Thoracic aorta (tissue), 2 donors: ENCODE results near the gene CTCF. TPM values are rescaled to one million over a fixed set of nuclear protein-coding genes. Genes with fewer than 3 reads are reported as not detected.

ENCODE experiments used
- ATAC-seq: fragments of 150-250 bp; one replicate; pipeline ENCODE4 v1.8.0; 2017; ENCODE audit warnings: low read depth; ENCODE audit not compliant: insufficient number of reproducible peaks, low FRiP score
- DNase-seq: peaks from one replicate; pipeline ENCODE4 v3.0.0-alpha.2; 2020; ENCODE audit warnings: low spot score
- H3K27ac ChIP-seq, 2 donors: fragments of 200-600 bp; sonication (generic); 1 replicate in 1 of 2; 2 replicates in 1 of 2; pipeline ENCODE4 v1.5.1; 2016; ENCODE audit warnings: mild to moderate bottlenecking in 2 of 2, moderate library complexity in 2 of 2
- H3K27me3 ChIP-seq: fragments of 200-600 bp; sonication (generic); replicated peaks from 2 replicates; pipeline ENCODE4 v1.6.0; 2016; ENCODE audit warnings: mild to moderate bottlenecking; ENCODE audit not compliant: insufficient read depth
- H3K36me3 ChIP-seq: fragments of 200-600 bp; sonication (generic); one replicate; pipeline ENCODE4 v1.5.1; 2016
- H3K4me1 ChIP-seq, 2 donors: fragments of 200-600 bp; sonication (generic); 1 replicate in 1 of 2; 2 replicates in 1 of 2; pipeline versions ENCODE4 v1.5.1 to v1.6.0; 2016; ENCODE audit warnings: low read depth in 2 of 2, mild to moderate bottlenecking in 1 of 2; ENCODE audit not compliant: control insufficient read depth in 1 of 2
- H3K4me3 ChIP-seq: fragments of 200-600 bp; sonication (generic); 2 replicates; pipeline ENCODE4 v1.5.1; 2016; ENCODE audit warnings: mild to moderate bottlenecking
- H3K9me3 ChIP-seq: fragments of 200-600 bp; sonication (generic); 2 replicates; pipeline ENCODE4 v1.5.1; 2016
- total RNA-seq, 2 donors: library from RNA; depleted of rRNA; stranded (reverse); fragments of >200 nt; gene quantifications; one replicate each; pipeline versions ENCODE4 v1.1.0 to v1.2.3, GENCODE V29; 2016
- TF ChIP-seq, protein P1 (sequence below): fragments of 200-600 bp; sonication (generic); IDR thresholded peaks from one replicate; pipeline ENCODE4 v1.5.1; 2019; ENCODE audit warnings: antibody characterized with exemption

Gene CTCF
- total RNA-seq, 2 donors from 2014 or later = 23.0 to 26.7 TPM

DNA sequence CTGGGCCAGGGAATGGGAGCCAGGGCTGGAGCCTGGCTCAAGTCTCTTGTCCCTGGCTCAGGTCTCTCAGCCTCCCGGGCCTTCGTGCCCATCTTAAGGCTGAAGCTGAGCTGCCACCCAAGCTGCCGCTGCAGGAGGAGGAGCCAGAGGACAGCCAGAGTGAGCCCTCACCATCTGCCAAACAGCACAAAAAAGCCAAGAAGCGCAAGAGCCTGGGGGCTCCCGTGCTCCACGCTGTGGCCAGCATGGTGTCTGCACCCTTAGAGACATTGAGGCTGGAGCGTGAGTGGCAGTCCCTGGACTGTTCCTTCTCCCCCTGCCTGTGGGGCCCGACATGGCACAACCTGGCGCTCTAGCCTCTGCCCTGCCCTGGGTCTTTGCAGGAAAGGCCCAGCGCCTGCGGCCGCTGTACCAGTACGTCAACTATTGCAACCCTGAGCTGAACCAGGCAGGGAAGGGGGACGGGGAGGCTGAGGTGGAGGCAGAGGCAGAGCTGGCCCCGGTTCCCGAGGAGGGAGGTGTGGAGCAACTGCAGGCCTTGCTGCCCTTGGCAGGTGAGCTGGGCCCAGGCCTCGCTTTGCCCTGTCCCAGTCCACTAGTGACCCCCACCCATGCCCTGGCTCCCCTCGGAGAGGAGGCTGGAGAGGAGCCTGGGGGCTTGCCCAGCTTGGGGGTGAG, 105.6 kb downstream of the CTCF start:
- H3K9me3 ChIP-seq = no peaks in the 10 kb centered on the region
- DNase-seq = peak; percentile 54
- peaks cover 14 to 24% of the 10 kb centered on the region in 2 donors for H3K4me1 ChIP-seq
- TF ChIP-seq, protein P1, sequence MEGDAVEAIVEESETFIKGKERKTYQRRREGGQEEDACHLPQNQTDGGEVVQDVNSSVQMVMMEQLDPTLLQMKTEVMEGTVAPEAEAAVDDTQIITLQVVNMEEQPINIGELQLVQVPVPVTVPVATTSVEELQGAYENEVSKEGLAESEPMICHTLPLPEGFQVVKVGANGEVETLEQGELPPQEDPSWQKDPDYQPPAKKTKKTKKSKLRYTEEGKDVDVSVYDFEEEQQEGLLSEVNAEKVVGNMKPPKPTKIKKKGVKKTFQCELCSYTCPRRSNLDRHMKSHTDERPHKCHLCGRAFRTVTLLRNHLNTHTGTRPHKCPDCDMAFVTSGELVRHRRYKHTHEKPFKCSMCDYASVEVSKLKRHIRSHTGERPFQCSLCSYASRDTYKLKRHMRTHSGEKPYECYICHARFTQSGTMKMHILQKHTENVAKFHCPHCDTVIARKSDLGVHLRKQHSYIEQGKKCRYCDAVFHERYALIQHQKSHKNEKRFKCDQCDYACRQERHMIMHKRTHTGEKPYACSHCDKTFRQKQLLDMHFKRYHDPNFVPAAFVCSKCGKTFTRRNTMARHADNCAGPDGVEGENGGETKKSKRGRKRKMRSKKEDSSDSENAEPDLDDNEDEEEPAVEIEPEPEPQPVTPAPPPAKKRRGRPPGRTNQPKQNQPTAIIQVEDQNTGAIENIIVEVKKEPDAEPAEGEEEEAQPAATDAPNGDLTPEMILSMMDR = peak; percentile 92
- peak; percentile 73 for ATAC-seq
- H3K36me3 ChIP-seq = no peaks in the 10 kb centered on the region
- H3K27me3 ChIP-seq = no peaks in the 10 kb centered on the region
- H3K27ac ChIP-seq = peak overlapping the region; percentile 81 to 90
- peak overlapping the region; percentile 92 for H3K4me3 ChIP-seq

DNA sequence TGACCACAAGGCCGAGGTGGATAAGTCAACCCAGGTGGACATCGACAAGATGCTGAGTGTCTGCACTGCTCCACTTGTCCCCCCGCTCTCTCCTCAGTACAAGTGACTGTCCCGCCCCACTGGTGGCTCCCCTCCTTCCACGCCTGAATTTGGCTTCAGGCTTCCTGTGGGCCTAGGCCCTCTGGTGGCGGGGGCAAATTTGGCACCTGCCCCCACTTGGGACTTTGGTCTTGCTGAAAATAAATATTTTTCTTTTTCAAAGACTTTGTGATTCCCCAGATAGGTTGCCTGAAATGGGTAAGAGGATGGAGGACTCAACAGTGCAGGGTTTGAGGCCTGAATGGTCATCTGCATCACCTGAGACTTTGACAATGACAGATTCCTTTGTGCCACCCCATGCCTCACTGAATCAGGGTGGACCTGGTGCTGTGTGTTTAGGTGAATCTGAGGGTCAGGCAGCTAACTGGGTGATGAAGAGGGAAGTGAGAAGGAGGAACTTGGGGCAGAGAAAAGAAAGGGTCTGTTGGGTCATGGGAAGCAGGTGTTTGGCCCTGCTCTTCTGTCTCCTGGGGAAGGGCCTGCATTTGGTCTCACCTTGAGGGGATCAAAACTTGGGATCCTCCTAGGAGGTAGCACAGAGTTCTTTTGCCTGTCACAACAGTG, 106.3 kb downstream of the CTCF start:
- Histone ChIP-seq H3K9me3 (no peaks in the 10 kb centered on the region), H3K27me3 (no peaks in the 10 kb centered on the region), H3K36me3 (no peaks in the 10 kb centered on the region), H3K27ac (peak overlapping the region in 1 of 2 donors; percentile 53), H3K4me3 (no peak overlapping the region), H3K4me1 (peaks cover 14 to 24% of the 10 kb centered on the region in 2 donors)
- TF ChIP-seq, protein P1 = no peak
- ATAC-seq (no peak), DNase-seq (no peak)

DNA sequence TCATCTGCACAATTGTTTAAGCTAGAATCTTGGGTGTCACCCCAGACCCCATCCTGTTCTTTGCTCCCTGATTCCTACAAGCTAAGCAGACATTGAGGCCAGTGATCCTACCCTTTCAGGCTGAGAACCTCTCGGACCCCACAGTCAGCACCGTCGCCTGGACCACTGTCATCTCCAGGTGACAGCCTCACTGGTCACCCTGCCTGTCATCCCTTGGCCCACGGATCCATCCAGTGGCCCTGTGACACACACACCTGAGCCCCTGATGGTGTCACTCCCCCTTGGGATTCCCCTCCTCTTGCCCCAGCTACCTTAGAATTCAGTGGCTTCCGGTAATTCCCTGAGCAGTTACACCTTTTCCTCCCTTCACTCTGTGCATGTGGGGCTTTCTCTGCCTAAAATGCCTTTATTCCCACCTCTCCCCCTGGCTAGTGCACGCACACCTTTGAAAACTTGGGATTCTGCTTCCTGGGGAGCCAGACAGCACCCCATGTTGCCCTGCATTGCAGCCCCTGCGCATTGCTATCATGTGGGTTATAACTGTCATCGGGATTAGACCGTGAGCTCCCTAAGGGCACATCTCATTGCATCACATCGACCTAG, 107.3 kb downstream of the CTCF start:
- Histone ChIP-seq H3K36me3 (no peaks in the 10 kb centered on the region), H3K27me3 (no peaks in the 10 kb centered on the region), H3K9me3 (no peaks in the 10 kb centered on the region), H3K4me3 (no peak overlapping the region), H3K27ac (no peak overlapping the region), H3K4me1 (peaks cover 14 to 24% of the 10 kb centered on the region in 2 donors)
- TF ChIP-seq, protein P1 = no peak
- no peak for DNase-seq
- no peak for ATAC-seq

DNA sequence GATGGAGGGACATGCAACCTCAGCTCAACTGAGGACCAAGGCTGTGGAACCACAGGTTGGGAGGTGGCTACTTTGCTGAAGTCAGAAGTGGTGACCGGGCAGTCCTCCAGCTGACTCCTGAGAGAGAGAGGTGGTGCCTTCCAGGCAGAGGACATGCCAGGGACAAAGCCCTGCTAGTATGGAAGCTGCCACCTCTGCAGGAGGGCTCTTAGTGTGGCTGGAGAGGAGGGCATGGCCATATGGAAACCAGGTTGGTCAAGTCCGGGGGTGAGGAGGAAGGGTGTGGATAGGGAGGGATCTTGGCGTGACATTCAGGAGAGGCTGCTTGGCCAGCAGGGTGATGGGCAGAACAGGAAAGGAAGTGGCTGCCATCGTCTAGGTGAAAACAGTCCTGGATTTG, 110.0 kb downstream of the CTCF start:
- DNase-seq (no peak), ATAC-seq (no peak)
- Histone ChIP-seq H3K4me1 (peaks cover 4 to 9% of the 10 kb centered on the region in 2 donors), H3K27me3 (no peaks in the 10 kb centered on the region), H3K36me3 (no peaks in the 10 kb centered on the region), H3K27ac (no peak overlapping the region), H3K4me3 (no peak overlapping the region), H3K9me3 (no peaks in the 10 kb centered on the region)
- TF ChIP-seq, protein P1 = no peak
